Sigmoid colon (tissue), 7 donors: ENCODE results near the gene UBTD2. TPM values are rescaled to one million over a fixed set of nuclear protein-coding genes. Genes with fewer than 3 reads are reported as not detected.

Experiments
- DNase-seq: peaks from one replicate; pipeline ENCODE4 v3.0.0-alpha.2; 2019
- H3K27ac ChIP-seq, 4 donors: fragments of 200-600 bp; sonication (generic); one replicate each; pipeline ENCODE4 v1.5.1; 2016 to 2019; ENCODE audit warnings: mild to moderate bottlenecking in 1 of 4
- H3K27me3 ChIP-seq, 3 donors: fragments of 200-600 bp; sonication (generic); one replicate each; pipeline ENCODE4 v1.5.1; 2019; ENCODE audit warnings: mild to moderate bottlenecking in 1 of 3
- H3K36me3 ChIP-seq, 4 donors: fragments of 200-600 bp; sonication (generic); one replicate each; pipeline ENCODE4 v1.5.1; 2016 to 2019
- H3K4me1 ChIP-seq, 4 donors: fragments of 200-600 bp; sonication (generic); one replicate each; pipeline ENCODE4 v1.5.1; 2017 to 2019
- H3K4me3 ChIP-seq, 4 donors: fragments of 200-600 bp; sonication (generic); one replicate each; pipeline ENCODE4 v1.5.1; 2017 to 2019; ENCODE audit warnings: mild to moderate bottlenecking in 2 of 4, moderate library complexity in 1 of 4
- H3K9me3 ChIP-seq, 4 donors: fragments of 200-600 bp in 3 of 4; sonication (generic) in 3 of 4; one replicate each; pipeline versions ENCODE4 v1.5.1 to v1.6.1; 2013 to 2019
- EP300 ChIP-seq, 4 donors: sonication (generic); formaldehyde crosslinking; IDR thresholded peaks; one replicate each; pipeline ENCODE4 v1.6.1; 2017; ENCODE audit warnings: antibody characterized with exemption in 4 of 4
- POLR2A ChIP-seq, 2 donors: fragments of 450-650 bp; IDR thresholded peaks; one replicate each; pipeline ENCODE4 v1.6.1; 2016; ENCODE audit warnings: antibody characterized with exemption in 2 of 2, mild to moderate bottlenecking in 2 of 2, moderate library complexity in 2 of 2
- POLR2AphosphoS5 ChIP-seq, 4 donors: sonication (generic); formaldehyde crosslinking; IDR thresholded peaks; one replicate each; pipeline ENCODE4 v1.6.1; 2017; ENCODE audit warnings: antibody characterized with exemption in 4 of 4
- WGBS, 2 donors: extraction: QIAGEN DNeasy Blood & Tissue Kit; methylation state at CpG; one replicate each; pipeline ENCODE4 v1.1.7; 2013; 5-methylcytosine and 5-hydroxymethylcytosine counted together
- intact Hi-C: fragments of 100-400 bp; cut with DNase I; formaldehyde crosslinking; loops from one replicate; pipeline ENCODE4 v1.15.1; 2023
- polyA plus RNA-seq, 3 donors: library from polyadenylated mRNA; stranded (reverse); fragments of 200-250 nt; gene quantifications; one replicate each; pipeline ENCODE4 v1.2.3, GENCODE V29; 2013
- total RNA-seq, 4 donors: library from RNA; depleted of rRNA; stranded (reverse); fragments of >200 nt; gene quantifications; one replicate each; pipeline ENCODE4 v1.1.0, GENCODE V29; 2016
- TF ChIP-seq, protein P1 (sequence below), 4 experiments: fragments of 450-650 bp in 3 of 4; fragments of 200-600 bp in 1 of 4; IDR thresholded peaks; one replicate each; pipeline ENCODE4 v1.5.1; 2016 to 2019; ENCODE audit warnings: antibody characterized with exemption in 4 of 4, mild to moderate bottlenecking in 3 of 4, moderate library complexity in 2 of 4
- donor health status: healthy with polysubstance abuse.
- donor health status: Bipolar disorder and iron deficiency.
- donor health status: healthy.

The UBTD2 gene
- total and polyA plus RNA-seq, 7 donors: 12.1 to 22.1 (median 19.9) TPM

DNA sequence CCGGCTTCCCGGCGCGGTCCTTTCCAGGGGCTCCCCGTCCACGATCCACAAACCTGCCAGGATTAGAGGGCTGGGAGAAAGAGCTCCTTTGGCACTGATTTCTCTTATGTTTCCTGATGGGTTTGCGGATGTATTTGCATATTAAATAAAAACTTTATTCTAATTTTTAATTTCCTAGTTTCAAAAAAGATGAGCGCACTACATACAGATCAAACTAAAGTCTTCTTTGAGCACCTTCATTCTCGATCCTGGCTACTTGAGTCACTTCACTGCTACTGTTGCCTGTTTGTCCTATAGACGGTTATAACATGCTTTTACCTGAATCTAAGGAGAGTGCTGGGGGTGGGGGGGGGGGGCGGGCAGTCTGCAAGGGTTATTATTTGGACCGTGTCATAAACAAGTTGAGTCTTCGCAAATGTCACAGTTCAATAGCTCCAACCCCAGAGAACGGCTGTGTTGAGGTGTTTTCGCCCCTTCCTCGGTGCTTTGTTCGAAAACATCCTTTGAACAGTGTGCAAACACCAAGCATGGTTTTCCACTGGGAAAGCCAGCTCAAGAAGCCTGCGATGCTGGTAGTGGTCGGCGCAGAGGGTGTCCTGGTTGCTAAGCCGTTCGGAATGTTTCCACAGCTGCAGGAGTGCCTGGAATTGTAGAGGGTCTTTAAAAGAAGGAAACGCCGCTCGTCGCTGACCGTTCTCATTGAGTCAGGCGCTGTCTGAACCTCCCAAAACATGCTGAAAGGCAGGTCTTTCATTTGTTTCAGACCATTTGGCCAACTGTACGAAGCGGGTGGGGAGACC lies 94.5 kb downstream of the UBTD2 start:
- Histone ChIP-seq H3K36me3 (no peaks in the 10 kb centered on the region), H3K9me3 (no peaks in the 10 kb centered on the region), H3K27me3 (no peaks in the 10 kb centered on the region), H3K4me3 (peak overlapping the region; percentile 72 to 87 (median 80)), H3K27ac (peak overlapping the region; percentile 89 to 93 (median 92)), H3K4me1 (peaks cover 0 to 26% (median 16%) of the 10 kb centered on the region in 4 donors)
- TF ChIP-seq POLR2AphosphoS5 (IDR thresholded peaks at IDR 0.05) (no peak), POLR2A (IDR thresholded peaks at IDR 0.05) (no peak), EP300 (IDR thresholded peaks at IDR 0.05) (no peak)
- TF ChIP-seq, protein P1, sequence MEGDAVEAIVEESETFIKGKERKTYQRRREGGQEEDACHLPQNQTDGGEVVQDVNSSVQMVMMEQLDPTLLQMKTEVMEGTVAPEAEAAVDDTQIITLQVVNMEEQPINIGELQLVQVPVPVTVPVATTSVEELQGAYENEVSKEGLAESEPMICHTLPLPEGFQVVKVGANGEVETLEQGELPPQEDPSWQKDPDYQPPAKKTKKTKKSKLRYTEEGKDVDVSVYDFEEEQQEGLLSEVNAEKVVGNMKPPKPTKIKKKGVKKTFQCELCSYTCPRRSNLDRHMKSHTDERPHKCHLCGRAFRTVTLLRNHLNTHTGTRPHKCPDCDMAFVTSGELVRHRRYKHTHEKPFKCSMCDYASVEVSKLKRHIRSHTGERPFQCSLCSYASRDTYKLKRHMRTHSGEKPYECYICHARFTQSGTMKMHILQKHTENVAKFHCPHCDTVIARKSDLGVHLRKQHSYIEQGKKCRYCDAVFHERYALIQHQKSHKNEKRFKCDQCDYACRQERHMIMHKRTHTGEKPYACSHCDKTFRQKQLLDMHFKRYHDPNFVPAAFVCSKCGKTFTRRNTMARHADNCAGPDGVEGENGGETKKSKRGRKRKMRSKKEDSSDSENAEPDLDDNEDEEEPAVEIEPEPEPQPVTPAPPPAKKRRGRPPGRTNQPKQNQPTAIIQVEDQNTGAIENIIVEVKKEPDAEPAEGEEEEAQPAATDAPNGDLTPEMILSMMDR (IDR thresholded peaks at IDR 0.05): no peak
- WGBS, 2 donors: 48% methylated on average over 30 of the region's 30 CpGs
- intact Hi-C loops: loop anchor here (1.0 to 5.0 kb wide), 6 partner anchors 82 to 276 kb away; partner anchors contain the start of genes FBXW11 and SH3PXD2B
- peak; percentile 37 for DNase-seq

DNA sequence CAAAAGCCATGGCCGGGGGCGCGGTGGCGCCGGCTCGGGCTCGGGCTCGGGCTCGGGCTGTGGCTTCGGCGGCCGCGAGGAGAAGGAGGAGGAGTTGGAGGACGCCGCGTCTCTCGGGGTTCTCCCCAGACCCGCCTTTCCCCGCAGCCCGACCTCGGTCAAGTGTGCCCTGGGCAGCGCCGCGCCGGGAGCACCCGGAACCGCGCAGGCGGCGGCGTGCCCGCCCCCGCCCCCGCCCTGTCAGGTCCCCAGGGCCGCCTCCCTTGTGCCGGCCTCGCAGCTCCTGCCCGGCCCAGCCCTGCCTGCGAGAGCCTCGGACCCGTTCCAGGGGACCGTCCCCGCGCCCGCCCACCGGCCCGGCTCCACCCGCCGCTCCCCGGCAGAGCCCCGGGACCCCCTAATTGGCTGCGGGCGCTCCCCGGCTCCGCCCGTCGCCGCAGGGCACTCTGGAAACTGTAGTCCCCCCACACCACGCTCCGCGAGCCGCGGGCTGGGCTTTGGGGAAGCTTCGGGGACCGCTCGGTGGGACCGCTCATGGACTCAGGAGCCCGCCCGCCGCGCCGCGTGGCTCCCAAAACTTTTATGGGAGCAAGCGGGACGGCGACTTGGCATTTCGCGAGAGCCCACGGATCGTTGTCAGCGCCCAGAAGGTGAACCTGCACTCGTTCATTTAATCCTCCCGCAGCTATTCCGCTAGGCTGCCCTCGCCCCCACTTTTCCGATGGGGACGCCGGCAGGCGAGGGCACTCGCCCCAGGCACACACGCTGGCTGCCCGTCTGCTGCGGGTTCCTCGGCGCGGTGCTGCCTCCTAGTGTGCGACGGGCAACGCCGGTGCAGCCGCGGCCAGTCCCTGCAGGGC lies 95.3 kb downstream of the UBTD2 start, which contains the start of gene STK10:
TSS of gene STK10 (minus strand) at position 192 of the 860 bp plus-strand sequence. CDS start at position 10, 182 bp downstream.
- peak; percentile 96 for DNase-seq
- Histone ChIP-seq H3K36me3 (no peaks in the 10 kb centered on the region), H3K4me1 (peaks cover 0 to 26% (median 16%) of the 10 kb centered on the region in 4 donors), H3K27me3 (no peaks in the 10 kb centered on the region), H3K4me3 (peak within 1 kb of the TSS; percentile 72 to 87 (median 80)), H3K27ac (peak within 1 kb of the TSS; percentile 89 to 93 (median 92)), H3K9me3 (no peaks in the 10 kb centered on the region)
- intact Hi-C loops: loop anchor here (1.0 to 5.0 kb wide), 6 partner anchors 81 to 275 kb away; partner anchors contain the start of genes FBXW11 and SH3PXD2B
- WGBS, 2 donors: 0 to 1% methylated on average over 102 of the region's 102 CpGs
- TF ChIP-seq POLR2AphosphoS5 (IDR thresholded peaks at IDR 0.05) (peak in 2 of 4 donors; percentile 60 to 71), POLR2A (IDR thresholded peaks at IDR 0.05) (no peak)
- TF ChIP-seq, protein P1 (IDR thresholded peaks at IDR 0.05): peak; percentile 70 to 91 (median 81)

DNA sequence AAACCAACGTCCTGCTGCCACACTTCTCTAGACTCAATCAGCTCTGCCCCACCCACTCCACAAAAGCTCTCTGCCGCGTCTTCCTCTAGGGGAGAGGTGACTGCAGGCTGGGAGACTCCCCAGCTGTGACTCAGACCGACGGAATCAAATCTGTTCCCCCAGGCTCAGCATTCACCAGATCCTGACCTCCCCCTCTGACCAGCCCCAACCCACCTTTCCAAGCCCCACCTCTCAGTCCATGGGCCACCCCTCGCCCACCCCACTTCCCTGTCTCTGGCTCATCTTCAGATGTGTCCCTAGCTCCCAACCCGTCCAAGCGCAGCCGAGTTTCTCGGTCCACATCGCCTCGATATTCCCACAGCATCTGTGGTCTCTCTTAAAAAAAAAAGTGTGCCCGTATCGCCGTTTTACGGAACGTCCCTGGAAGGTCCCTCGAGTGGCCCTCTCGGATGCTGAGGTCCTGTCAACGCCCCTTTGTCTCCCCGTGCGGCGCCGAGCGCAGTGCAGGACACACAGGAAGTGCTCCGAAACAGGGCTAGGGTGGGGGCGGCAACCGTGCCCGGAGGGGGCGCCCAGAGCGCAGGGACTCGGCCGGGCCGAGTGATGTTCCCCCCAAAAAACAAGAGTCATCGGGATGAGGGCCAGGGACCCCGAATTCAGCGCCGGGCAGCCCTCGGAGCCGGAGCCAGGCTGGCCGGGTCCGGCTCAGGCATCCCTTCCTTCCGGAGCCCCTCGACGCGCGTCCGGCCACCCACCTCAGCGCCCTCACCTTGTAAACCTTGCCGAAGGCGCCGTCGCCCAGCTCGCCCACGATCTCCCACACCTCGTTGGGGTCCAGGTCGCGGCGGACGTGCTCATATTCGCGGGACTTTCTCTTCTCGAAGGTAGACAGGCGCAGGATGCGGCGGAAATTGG lies 96.2 kb downstream of the UBTD2 start:
- peak; percentile 82 for DNase-seq
- 0 to 1% methylated on average over 66 of the region's 66 CpGs for WGBS, 2 donors
- peak in 2 of 4 donors; percentile 22 to 54 for TF ChIP-seq POLR2AphosphoS5 (IDR thresholded peaks at IDR 0.05)
- TF ChIP-seq, protein P1 (IDR thresholded peaks at IDR 0.05): peak in 1 of 4 experiments; percentile 9
- TF ChIP-seq POLR2A (IDR thresholded peaks at IDR 0.05): no peak
- no peaks in the 10 kb centered on the region for H3K9me3 ChIP-seq
- H3K4me1 ChIP-seq: peaks cover 0 to 26% (median 16%) of the 10 kb centered on the region in 4 donors
- intact Hi-C loops: loop anchor here (1.0 to 5.0 kb wide), 6 partner anchors 80 to 275 kb away; partner anchors contain the start of genes FBXW11 and SH3PXD2B
- H3K27me3 ChIP-seq: no peaks in the 10 kb centered on the region
- H3K27ac ChIP-seq: peak overlapping the region; percentile 89 to 93 (median 92)
- H3K36me3 ChIP-seq: no peaks in the 10 kb centered on the region
- H3K4me3 ChIP-seq: peak overlapping the region; percentile 72 to 87 (median 80)
